Stimulated activated CD8-positive, alpha-beta memory T cell treated with anti-CD3 and anti-CD28 coated beads, Interleukin-4, amount 100 ng/mL, for 1 hour (primary cell): Measurements from ENCODE around the gene CCDC57.

ENCODE experiments used
- DNase-seq, 2 donors: peaks; one replicate each; pipeline ENCODE4 v3.0.0-alpha.2; 2020; ENCODE audit warnings: low read depth in 2 of 2, low spot score in 1 of 2

CCDC57 gene

DNA sequence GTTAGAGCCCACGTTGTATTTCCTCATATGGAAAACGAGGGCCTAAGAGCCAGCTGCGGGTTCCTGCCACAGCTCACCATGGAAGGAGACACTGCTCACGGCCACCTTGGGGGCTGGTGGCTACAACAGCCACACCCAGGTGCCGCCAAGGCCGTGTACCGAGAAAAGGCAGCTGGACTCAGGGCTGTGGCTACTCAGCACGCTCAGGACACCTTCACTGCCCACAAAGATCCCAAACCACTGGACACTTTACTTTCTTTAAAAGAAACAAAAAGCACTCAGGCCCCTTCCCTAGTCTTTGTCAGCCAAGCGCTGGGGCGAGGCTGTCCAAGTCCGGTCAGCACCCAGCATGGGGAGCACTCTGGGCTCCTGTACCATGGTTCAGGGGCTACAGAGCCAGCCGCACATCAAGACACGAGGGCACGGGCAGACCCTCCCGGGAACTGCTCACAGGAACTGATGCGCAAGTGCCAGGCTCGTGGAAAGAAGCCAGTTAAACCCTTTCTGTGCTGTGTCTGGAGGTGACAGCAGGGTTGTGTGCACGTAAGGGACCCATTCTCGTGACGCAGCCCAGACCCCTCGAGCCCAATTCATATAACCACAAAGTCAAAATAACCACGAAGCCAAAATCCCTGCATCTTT lies 34.7 kb upstream of the CCDC57 start:
- DNase-seq = no peak

DNA sequence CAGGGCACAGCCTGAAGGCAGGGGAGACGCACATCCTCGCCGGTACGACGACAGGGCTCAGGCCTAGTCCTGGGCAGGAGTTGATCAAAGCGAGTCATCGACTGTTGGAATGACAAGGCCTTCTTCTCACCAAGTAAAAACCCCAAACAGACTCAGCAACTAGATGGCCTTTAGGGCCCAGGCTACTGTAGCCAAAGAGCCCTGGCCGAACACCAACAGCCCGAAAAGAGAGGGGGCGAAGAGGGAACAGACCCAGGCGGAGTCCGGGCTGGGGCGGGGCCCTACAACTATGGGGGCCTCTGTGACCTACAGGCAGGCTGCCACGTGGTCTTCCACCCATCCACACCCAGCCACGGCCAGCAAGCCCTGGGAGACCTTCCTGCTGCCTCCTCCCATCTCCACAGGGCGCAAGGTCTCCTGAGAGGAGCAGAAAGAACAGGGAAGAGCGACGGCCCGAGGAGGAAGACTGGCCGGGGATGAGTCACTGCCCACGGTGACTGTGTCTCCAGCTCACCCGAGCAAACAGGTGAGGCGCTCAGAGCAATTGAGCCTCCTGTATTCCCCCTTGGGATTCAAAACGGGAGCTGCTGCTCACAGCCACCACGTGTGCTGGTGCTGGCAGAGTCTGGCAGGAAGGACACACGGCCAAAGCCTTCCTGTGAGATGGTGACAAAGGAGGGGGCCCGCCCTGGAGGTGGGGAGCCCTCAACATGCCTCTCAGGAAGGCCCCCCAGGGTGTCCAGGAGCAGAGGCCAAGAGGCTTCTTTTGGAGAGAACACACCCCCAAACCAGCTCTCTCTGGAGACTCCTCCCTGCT lies 33.9 kb upstream of the CCDC57 start:
- DNase-seq = no peak

DNA sequence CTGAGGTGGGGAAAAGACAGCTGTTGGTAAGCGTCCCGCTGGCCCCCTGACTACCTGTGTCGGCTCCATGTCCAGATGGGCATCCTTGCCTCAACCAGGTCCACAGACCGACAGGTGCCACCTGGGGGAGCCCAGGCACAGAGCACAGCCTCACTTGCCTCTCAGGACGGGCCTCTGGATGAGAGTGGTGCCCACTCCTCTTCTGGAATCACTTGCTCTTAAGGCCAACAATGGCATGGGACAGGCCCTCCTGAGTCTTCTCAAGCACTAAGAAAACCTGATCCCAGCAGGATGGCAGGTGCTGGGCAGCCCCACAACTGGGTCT lies 33.4 kb upstream of the CCDC57 start:
- no peak for DNase-seq

DNA sequence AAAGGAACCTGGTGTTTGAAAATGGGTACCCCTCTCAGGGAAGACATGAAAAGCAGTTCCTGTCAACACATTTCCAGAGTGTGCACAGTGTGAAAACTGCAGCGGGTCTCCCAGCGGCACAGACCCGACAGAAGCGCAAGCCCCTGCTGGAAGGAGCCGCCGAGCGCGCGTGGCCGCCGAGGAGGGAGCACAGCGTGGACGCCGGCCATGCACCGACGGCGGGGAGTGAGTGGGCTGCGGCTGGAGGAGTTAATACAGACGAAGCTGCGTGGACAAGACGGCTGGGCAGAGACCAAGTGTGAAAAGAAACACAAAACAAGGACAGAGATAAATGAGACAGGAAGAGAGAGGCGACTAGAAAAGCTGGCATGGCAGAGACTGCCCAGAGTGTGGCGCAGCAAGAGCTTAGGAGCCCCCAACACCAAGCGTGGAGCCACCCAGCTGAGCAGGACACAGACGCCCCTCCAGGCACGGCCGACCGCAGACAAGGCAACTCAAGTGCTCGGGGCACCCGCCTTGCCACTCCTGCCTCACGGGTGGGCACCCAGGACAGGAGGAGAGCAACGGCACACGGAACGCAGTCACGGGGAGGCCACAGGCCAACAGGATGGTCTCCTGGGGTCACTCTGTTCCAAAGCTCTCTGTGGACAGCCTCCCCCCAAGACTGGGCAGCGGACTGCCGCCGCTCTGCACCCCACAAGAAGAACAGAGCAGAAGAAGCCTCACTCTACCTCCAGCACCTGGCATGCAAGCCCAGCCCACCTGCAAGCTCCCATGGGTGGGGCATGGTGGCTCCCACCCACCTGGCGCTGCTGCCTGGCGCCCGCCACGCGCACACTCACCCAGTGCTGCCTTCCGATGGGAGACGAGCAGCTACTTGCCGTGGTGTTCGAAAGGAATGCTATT lies 32.7 kb upstream of the CCDC57 start:
- DNase-seq = no peak

DNA sequence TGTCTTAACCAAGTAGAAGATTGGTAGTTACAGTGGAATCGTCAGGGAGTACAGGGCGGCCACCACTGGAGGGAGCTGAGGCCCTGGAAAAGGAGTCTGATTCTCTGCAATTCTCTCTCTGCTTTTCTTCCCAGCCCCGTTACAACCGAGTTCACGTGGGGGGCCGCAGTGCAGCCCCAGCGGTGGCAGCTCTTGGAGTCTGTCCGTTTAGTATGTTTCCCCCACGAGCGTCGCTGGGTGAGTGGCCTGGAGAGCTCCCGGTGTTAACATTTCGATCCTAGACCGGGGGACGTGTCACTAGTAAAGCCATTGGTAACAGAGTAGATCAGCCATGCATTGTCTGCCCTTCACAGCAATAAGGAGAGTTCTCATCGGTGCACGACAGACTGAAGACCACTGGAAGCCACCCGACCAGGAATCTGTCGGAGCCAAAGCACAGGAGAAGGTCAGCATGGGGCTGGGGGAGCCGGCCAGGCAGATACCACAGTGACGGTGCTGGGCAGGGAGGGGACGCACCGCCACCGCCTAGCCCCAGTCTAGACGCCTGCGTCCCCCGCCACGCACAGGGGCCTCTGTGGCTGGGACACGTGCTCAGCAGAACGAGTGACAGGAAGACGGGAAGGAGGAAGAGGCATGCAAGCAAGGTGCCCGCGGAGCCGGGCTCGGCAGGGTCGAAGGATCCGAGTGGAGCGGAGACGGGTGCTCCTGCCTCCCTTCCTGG lies 31.9 kb upstream of the CCDC57 start:
- no peak for DNase-seq

DNA sequence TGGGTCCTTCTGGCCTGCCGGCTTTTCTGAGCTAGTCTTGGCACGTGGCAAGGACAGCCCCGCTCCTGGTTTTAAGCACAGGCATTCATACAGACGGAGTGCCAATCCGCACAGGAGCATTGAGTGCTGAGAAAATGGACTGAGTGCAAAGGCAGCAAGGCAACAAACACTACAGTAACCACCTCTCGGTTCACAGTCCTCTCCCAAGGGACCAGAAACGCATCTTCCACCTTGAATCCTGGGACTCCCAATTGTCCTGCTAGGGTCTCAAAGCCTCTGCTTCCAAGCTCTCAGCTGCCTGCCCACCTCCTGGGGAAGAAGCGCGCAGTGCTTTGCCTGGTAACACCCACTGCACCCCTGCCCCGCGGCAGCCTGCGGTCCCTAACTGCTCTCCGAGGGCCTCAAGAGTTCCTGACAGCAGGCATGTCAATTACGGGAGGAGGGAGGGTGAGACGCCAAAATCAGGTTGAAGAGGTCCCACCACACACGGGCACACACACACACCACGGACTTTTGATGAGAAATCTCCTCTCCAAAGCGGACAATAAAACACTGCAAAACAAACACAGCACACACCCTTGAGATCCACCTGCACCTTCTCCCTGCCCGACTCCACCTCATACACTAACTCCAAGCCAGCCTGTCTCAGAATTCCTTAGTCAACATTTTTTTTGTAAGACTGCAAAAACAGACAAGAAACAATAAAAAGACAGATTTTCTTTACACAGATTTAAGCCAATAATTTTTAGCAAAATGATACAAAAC lies 31.2 kb upstream of the CCDC57 start:
- DNase-seq = no peak

DNA sequence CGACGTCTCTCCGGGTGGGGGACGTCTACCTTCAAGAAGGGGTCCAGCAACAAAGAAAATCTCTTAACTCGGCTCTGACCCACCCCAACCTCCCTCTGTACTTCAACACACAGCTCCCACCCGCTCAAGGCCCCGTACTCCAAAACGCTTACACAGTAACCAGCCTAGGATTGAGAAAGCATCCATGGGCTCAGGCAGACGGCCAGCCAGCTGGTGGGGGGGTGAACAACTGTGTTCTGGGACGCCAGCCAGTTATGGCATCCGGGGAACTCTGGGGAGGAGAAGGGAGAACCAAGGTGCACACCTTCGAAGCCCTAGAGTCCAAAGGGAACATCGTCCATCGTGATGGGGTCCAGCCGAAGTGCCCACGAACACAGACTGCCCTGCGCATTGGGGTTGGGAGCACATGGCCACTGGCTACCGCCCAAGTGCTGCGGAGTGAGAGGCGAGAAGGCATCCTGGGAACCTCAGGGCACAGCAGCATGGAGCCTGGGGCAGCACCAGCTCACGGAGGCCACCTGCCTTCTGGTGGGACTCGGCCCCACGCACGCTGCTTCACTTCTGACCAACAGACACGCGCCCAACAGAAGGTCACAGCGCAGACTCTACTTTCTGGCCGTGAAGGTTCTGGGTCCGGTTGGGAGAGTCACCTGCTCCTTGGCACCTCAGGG lies 30.5 kb upstream of the CCDC57 start:
- no peak for DNase-seq

DNA sequence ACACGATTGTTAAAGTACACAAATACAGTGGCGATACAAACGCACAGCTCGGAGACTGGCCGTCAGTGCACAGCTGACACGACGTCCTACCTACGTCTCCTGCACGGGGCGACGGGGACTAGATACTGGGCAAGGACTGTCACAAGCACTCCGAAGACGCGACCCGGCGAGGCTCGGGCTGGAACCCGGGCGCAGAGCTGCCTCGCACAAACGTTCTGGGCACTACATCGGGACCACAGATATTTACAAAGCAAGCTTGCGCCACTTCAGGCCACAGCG lies 30.0 kb upstream of the CCDC57 start:
- no peak for DNase-seq

DNA sequence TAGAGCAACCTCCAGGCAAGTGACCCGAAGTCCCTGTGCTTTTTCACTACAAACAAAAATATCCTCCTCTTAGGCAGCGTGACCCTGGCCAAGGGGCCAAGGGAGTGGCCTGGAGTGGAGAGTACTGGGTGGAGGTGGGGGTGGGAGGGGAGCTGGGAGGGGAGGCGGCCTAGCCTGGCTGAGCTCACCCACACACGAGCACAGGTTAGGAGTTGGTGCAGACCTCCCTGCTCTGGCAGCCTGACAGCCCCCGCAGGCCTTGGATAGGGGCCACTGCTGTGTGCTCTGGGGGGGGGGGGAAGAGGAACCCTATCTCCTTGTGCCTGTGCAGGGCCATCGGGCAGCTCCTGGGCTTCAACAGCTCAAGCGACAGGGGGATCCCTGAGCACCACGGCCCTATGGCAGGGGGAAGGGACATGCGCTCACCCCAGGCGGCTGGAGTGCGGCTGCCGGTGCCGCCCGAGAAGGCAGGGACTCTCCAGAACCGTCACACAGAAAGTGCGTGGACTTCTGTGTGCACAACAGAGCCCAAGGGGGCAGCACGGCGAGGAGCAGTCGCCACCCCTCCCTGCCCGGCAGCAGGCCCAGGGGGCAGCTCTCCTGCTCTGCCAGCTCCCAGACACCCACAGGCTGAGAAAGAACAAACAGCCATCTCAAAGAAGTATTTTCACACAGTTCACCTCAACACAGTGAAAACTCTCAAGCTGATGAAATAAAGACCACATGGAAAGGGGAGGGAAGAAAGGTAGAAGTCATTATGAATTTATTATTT lies 29.5 kb upstream of the CCDC57 start:
- no peak for DNase-seq

DNA sequence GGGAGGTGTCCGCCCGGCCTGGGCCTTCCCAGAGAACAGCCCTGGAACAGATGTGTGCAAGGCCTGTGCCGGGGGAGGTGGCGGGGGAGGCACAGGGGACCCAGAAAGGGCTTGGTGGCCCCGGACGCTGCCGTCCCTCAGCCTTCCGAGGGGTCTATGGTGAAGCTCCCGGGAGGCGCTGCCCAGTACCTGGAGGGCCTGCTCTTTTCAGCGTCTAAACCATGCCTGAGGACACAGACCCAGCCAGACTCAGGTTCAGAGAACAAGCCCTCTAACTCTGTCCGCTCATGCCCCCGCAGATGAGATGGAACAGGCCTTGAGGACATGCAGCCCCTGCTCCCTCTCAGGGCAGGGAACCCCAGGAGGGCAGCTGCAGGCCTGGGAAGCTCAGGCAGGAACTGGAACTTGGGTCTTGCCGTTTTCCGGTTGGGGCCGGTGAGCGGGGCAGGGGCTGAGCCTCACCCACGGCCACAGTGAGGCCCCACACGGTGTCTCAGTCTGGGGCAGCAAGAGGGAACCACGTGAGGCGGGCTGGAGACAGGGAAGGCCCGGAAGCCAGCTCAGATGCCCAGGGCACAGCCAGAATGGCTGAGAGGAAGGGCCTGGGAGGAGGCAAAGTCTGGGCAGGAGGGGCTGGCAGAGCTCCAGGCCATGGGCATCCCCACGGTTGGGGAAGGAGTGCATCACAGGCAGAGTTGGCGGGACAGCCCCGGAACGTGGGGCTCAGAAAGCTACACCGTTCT lies 28.7 kb upstream of the CCDC57 start:
- no peak for DNase-seq

DNA sequence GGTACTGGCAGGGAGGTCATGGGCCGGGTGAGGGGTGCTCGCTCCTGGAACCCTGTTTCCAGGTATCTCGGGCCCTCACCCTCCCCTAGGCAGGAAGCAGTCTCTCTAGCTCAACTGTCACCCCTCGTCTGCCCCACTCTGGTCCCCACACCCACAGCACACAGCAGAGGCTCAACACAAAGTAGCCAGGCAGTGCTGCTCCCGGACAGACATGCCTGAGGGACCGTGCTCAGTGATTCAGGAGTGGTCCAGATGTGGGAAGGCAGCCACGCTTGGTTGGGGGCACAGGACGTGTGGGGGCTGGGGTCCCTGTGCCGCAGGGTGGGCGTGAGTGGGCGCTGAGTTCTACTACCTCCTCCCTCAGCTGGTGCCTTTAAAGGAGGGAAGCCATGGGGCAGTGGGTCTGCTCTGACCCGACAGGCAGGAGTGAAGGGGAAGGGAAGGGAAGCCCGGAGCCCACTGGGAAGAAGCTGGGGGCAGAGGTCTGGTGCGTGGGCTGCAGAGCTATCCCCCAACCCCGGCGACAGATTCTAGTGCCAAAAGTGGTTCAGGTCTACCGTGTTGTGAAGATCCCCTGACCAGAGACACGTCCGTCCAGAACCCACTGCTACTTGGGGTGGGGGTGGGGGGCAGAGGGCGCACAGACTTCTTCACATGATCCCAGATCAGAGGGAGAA lies 28.0 kb upstream of the CCDC57 start:
- no peak for DNase-seq

DNA sequence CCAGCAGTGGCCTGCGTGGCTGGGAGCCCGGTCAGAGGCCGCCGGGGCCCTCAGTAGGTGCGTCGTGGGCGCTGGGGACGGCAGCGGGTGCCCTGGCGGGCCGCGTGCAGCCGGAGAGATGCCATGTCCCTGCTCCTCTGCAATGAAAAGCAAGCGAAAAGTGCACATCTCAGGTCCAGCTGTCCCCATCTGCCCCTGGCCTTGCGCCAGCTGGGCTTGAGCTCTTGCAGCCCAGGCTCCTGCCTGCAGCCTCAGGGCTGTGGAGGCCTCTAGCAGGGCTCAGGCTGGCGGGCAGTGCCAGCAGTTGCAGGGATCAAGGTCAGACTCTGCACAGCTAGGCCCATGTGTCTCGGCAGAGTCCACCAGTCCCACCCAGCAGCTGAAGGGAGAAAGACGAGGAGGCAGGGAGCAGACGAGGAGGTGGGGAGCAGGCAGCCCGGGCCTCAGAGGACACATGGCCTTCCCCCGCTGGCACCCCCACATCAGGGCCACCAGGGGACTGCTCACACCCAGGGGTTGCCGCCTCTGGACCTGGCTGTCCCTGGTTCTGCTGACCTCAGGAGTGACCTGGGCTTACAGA lies 27.4 kb upstream of the CCDC57 start:
- DNase-seq = no peak

DNA sequence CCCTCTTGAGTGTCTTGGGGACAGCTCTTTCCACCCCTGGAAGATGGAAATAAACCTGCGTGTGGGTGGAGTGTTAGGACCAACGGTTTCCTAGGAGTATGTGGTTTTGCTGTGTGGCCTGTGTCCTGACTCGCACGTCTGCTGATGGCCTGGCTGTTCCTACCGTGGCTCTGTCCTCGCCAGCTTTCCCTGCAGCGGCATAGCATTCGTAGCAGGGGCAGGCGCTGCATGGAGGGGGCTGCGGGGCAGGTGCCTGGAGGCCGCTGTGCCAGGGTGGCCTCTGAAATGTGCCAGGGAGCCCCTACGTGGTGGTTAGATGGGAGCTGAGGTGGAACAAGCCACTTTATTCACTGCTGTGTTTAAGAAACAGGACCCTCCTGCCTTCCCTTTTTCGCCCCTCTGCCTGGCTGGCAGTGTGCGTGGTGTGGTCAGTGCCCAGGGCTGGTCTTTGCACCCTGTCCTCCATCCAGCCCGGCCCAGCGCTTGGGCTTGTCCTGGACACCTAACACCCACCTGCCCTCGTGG lies 26.8 kb upstream of the CCDC57 start:
- no peak for DNase-seq

DNA sequence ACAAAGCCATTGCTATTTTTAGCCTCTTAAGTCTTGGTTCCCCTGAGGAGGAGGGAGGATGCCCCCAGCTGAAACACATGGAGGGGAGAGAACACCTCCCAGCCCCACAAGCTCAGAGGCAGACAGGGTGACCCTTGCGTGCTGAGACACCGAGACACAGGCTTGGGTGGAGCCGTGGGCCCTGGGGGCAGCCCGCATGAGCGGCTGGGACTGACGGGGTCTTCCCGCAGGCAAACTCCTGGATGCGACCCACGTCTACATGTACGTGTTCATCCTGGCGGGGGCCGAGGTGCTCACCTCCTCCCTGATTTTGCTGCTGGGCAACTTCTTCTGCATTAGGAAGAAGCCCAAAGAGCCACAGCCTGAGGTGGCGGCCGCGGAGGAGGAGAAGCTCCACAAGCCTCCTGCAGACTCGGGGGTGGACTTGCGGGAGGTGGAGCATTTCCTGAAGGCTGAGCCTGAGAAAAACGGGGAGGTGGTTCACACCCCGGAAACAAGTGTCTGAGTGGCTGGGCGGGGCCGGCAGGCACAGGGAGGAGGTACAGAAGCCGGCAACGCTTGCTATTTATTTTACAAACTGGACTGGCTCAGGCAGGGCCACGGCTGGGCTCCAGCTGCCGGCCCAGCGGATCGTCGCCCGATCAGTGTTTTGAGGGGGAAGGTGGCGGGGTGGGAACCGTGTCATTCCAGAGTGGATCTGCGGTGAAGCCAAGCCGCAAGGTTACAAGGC lies 26.0 kb upstream of the CCDC57 start:
- peak in 1 of 2 donors; percentile 41 for DNase-seq

DNA sequence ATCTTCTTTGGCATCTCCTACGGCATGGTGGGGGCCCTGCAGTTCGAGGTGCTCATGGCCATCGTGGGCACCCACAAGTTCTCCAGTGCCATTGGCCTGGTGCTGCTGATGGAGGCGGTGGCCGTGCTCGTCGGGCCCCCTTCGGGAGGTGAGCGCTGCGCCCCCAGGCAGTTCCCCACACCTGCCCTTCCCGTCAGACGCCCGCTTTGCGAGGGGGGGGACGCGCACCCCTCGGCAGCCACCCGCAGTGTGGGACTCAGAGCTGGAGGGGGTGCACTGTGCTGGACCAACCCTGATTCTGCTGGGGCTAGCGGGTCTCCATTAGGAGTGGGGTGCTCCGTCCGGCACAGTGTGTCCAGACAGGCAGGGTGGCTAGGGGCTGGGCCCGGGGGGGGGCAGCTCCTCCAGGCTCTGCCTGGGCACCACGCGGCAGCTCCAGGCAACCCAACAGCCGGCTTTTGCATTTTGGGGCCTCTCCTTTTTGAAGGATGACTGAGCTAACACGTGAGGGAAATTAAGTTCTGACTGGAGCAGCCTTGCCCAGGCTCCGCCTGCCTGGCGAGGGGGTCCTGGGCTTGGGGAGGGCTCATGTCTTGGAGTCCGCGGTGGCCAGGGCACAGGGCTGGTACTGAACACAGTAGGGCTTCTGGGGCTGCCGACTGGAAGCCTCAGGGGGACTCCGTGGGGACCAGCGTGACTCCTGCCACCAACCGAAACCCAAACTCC lies 25.3 kb upstream of the CCDC57 start:
- no peak for DNase-seq

DNA sequence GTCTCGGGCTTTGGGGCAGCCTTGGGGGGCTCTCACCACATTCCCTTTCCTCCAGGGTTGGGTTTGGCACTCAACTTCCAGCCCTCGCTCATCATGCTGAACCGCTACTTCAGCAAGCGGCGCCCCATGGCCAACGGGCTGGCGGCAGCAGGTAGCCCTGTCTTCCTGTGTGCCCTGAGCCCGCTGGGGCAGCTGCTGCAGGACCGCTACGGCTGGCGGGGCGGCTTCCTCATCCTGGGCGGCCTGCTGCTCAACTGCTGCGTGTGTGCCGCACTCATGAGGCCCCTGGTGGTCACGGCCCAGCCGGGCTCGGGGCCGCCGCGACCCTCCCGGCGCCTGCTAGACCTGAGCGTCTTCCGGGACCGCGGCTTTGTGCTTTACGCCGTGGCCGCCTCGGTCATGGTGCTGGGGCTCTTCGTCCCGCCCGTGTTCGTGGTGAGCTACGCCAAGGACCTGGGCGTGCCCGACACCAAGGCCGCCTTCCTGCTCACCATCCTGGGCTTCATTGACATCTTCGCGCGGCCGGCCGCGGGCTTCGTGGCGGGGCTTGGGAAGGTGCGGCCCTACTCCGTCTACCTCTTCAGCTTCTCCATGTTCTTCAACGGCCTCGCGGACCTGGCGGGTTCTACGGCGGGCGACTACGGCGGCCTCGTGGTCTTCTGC lies 24.6 kb upstream of the CCDC57 start:
- DNase-seq = no peak
